Right lobe of liver (tissue), 6 donors: ENCODE results near the gene DLGAP4. TPM values are rescaled to one million over a fixed set of nuclear protein-coding genes. Genes with fewer than 3 reads are reported as not detected.

Experiments used
- ATAC-seq, 4 donors: fragments of 200-7000 bp; cut with Tn5 transposase; one replicate each; pipeline ENCODE4 v1.9.1; 2020; ENCODE audit warnings: mild to moderate bottlenecking in 4 of 4, moderate library complexity in 4 of 4
- DNase-seq, 3 donors: peaks; one replicate each; pipeline ENCODE4 v3.0.0-alpha.2; 2020
- H3K27ac ChIP-seq, 3 donors: fragments of 200-600 bp; one replicate each; pipeline ENCODE4 v1.8.0; 2022
- H3K27me3 ChIP-seq, 2 donors: fragments of 200-600 bp; one replicate each; pipeline ENCODE4 v1.8.0; 2022
- H3K36me3 ChIP-seq, 4 donors: fragments of 200-600 bp; sonication (generic) in 1 of 4; one replicate each; pipeline versions ENCODE4 v1.5.1 to v1.8.0; 2017 to 2022; ENCODE audit warnings: control low read depth in 1 of 4
- H3K4me1 ChIP-seq, 4 donors: fragments of 200-600 bp; sonication (generic) in 1 of 4; one replicate each; pipeline versions ENCODE4 v1.5.1 to v1.8.0; 2017 to 2022; ENCODE audit warnings: control low read depth in 1 of 4
- H3K4me3 ChIP-seq, 3 donors: fragments of 200-600 bp; one replicate each; pipeline ENCODE4 v1.8.0; 2022
- H3K9me3 ChIP-seq, 4 donors: fragments of 200-600 bp; sonication (generic) in 1 of 4; one replicate each; pipeline versions ENCODE4 v1.5.1 to v1.8.0; 2017 to 2022; ENCODE audit warnings: control low read depth in 1 of 4
- CTCF ChIP-seq, 4 donors: fragments of 200-600 bp in 3 of 4; fragments of 450-650 bp in 1 of 4; IDR thresholded peaks; one replicate each; pipeline versions ENCODE4 v1.5.1 to v1.8.0; 2016 to 2022; ENCODE audit warnings: antibody characterized with exemption in 4 of 4, mild to moderate bottlenecking in 2 of 4
- POLR2A ChIP-seq: fragments of 450-650 bp; IDR thresholded peaks from one replicate; pipeline ENCODE4 v1.6.1; 2017; ENCODE audit warnings: antibody characterized with exemption, mild to moderate bottlenecking
- WGBS: methylation state at CpG from one replicate; pipeline ENCODE4 v1.1.6; 2018; ENCODE audit warnings: low coverage, low lambda C conversion rate; ENCODE audit not compliant: insufficient coverage; ENCODE audit errors: missing lambda C conversion rate; 5-methylcytosine and 5-hydroxymethylcytosine counted together
- intact Hi-C, 2 donors: fragments of 100-400 bp; cut with DNase I; formaldehyde crosslinking; loops; one replicate each; pipeline versions ENCODE4 v1.11.2 to v1.14.1; 2022
- total RNA-seq, 6 experiments: library from RNA; depleted of rRNA in 2 of 6; stranded (reverse); fragments of >200 nt in 2 of 6; fragmentation: NEBNext Ultra II Directional in 3 of 6; extraction: Animal tissue kit (Norgen Biotek cat#: 25700) in 3 of 6; gene quantifications; one replicate each; pipeline versions ENCODE4 v1.1.0 to v1.2.4, GENCODE V29; 2016 to 2023
- donor health status: DM: no; HTN: yes; CAD: no.
- donor health status: DM: no; HTN: no; CAD: no.
- donor health status: DM: no; HTN: no; CAD: no.
- donor health status: DM: no; HTN: yes; CAD: no.
- donor health status: DM: no; HTN: yes; CAD: no.

Gene DLGAP4
- total RNA-seq, 6 experiments from 2014 or later, result 15.5 to 35.1 (median 23.2) TPM

GRCh38 chr20:36544134-36545018 lies 238.2 kb downstream of the DLGAP4 start:
- ATAC-seq, result no peak
- Histone ChIP-seq H3K27me3 (no peaks in the 10 kb centered on the region), H3K9me3 (no peaks in the 10 kb centered on the region), H3K36me3 (no peaks in the 10 kb centered on the region), H3K4me3 (no peak overlapping the region), H3K4me1 (no peaks in the 10 kb centered on the region), H3K27ac (no peak overlapping the region)
- no peak for DNase-seq
- 77% methylated on average over 7 of the region's 15 CpGs for WGBS
- intact Hi-C loops, result no loop called here
- no peak for TF ChIP-seq POLR2A
- no peak for TF ChIP-seq CTCF (IDR thresholded peaks at IDR 0.05)

- Histone ChIP-seq H3K27me3 (no peaks in the 10 kb centered on the region), H3K36me3 (no peaks in the 10 kb centered on the region), H3K9me3 (no peaks in the 10 kb centered on the region), H3K27ac (no peak overlapping the region), H3K4me1 (no peaks in the 10 kb centered on the region), H3K4me3 (no peak overlapping the region)
- ATAC-seq (no peak), DNase-seq (no peak)
- 94% methylated on average over 6 of the region's 14 CpGs for WGBS
- TF ChIP-seq POLR2A (no peak), CTCF (IDR thresholded peaks at IDR 0.05) (no peak)
- intact Hi-C loops, result no loop called here
Measured at GRCh38 chr20:36546111-36546736, 240.1 kb downstream of the DLGAP4 start.

- Histone ChIP-seq H3K27me3 (no peaks in the 10 kb centered on the region), H3K36me3 (no peaks in the 10 kb centered on the region), H3K27ac (no peak overlapping the region), H3K9me3 (no peaks in the 10 kb centered on the region), H3K4me1 (no peaks in the 10 kb centered on the region), H3K4me3 (no peak overlapping the region)
- intact Hi-C loops, result no loop called here
- TF ChIP-seq POLR2A (no peak), CTCF (IDR thresholded peaks at IDR 0.05) (no peak)
- WGBS, result 96% methylated on average over 6 of the region's 12 CpGs
- ATAC-seq (no peak), DNase-seq (no peak)
Measured at GRCh38 chr20:36547186-36548005, 241.3 kb downstream of the DLGAP4 start.

- Histone ChIP-seq H3K27ac (no peak overlapping the region), H3K4me3 (no peak overlapping the region), H3K27me3 (no peaks in the 10 kb centered on the region), H3K36me3 (no peaks in the 10 kb centered on the region), H3K4me1 (no peaks in the 10 kb centered on the region), H3K9me3 (no peaks in the 10 kb centered on the region)
- ATAC-seq, result no peak
- intact Hi-C loops, result no loop called here
- DNase-seq, result no peak
- TF ChIP-seq POLR2A (no peak), CTCF (IDR thresholded peaks at IDR 0.05) (no peak)
- WGBS, result 100% methylated on average over 1 of the region's 12 CpGs
Measured at GRCh38 chr20:36548006-36548315, 241.8 kb downstream of the DLGAP4 start.
